Measurements from ENCODE around the gene RABEP2.
A peak's percentile ranks its signal among the peaks of the same experiment; 100 is the strongest.
"Not testable (repeated sequence)": the region's sequence is repeated elsewhere in the genome, so short reads cannot be mapped to it uniquely, and the experiment has no call there.

Gene RABEP2

DNA sequence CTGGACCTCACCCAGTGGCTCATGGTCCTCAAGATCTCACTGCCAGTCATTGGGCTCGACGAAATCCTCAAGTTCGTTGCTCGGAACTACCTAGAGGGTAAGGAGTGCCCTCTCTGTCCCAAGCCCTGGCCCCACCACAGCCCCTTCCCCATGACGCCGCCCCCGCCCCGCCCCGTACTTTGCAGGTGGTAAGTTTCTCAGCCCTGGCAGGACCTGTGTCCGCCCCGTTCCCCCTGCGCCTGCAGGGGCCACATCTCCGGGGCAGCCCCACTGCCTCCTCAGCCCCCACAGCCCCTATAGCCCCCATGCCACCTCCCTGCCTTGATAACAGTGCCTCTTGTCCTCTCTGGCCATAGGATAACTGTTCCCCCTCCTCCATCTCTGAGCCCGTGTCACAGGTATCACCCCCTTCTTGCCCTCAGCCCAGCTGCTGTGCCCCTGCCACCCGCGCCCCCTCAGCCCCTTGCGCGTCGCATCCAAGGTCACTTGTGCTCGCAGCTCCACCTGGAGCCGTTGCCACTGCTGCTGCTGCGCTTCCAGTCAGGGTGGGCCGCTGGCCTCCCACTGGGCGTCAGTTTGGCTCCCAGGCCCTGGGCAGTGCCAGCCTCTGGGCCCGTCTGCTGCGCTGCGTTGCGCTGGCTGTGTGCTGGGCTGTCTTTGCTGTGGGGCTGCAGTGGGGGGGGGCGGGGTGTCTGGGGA is 21.5 kb downstream of the RABEP2 start:
- DNase-seq: no peak

- DNase-seq: no peak
Measured at GRCh38 chr16:28902909-28903308, 22.1 kb downstream of the RABEP2 start.

- no peak for DNase-seq
Measured at GRCh38 chr16:28901862-28902261, 23.2 kb downstream of the RABEP2 start.

GRCh38 chr16:28900601-28901000 is 24.4 kb downstream of the RABEP2 start:
- DNase-seq: no peak

GRCh38 chr16:28899882-28900590 is 25.0 kb downstream of the RABEP2 start:
- no peak for DNase-seq

- DNase-seq: no peak
Measured at GRCh38 chr16:28898942-28899341, 26.1 kb downstream of the RABEP2 start.

DNA sequence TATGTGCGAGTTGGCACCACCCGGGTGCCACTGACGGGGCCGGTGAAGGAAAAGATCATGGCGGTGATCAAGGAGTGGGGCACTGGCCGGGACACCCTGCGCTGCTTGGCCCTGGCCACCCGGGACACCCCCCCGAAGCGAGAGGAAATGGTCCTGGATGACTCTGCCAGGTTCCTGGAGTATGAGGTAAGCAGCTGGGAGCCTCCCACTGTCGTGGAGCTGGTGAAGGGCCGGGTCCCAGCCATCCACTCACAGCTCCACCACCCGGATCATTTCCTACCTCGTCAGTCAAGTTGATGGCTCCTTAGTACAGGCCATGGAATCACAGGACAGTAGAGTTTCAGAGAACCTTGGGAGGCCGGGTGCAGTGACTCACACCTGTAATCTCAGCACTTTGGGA is 26.8 kb downstream of the RABEP2 start:
- DNase-seq: no peak

DNA sequence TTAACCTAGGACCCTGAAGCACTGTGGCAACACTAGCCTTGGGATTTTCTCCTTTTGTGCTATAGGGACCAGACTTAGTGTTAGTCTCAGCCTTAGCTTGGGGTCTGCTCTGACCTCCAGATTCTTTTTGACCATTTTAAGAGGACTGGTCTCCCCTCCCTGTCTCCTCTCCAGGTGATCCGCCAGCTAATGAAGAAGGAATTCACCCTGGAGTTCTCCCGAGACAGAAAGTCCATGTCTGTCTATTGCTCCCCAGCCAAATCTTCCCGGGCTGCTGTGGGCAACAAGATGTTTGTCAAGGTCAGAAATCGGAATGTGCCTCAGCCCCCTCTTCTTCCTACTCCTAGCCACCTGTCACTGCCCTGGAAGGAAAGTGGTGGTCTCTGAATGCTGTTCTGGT is 27.2 kb downstream of the RABEP2 start:
- DNase-seq: no peak

DNA sequence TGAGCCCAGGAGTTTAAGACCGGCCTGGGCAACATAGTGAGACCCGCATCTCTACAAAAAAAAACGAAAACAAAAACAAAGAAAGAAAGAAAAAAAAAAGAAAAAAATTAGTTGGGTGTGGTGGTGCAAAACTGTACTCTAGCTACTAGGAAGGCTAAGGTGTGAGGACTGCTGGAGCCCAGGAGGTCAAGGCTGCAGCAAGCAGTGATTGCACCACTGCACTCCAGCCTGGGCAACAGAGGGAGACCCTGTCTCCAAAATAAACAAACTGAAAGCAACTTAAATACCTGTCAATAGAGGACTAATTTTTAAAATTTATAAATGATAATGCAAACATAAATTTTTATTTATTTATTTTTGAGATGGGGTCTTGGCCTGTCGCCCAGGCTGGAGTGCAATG is 29.4 kb downstream of the RABEP2 start:
- no peak for DNase-seq

DNA sequence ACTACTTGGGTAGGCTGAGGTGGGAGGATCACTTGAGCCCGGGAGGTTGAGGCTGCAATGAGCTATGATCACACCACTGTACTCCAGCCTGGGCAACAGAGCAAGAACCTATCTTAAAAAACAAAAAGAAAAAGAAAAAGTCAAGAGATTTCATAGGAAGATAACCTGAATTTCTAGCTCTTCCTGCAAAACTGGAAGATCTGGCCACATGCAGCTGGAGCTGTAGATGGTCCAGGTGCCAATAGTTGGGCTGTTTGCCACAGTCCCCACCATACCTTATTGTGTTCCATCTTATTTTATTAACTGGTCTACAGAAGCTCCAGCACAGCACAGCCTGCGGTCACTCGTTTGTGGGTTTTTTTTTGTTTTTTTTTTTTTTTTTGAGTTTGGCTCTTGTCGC is 31.7 kb downstream of the RABEP2 start:
- no peak for DNase-seq

- DNase-seq: no peak
Measured at GRCh38 chr16:28891964-28892890, 32.8 kb downstream of the RABEP2 start.

- not testable (repeated sequence) for DNase-seq
Measured at GRCh38 chr16:28890355-28890754, 34.7 kb downstream of the RABEP2 start.

- DNase-seq: no peak
Measured at GRCh38 chr16:28886945-28887344, 38.1 kb downstream of the RABEP2 start.

DNA sequence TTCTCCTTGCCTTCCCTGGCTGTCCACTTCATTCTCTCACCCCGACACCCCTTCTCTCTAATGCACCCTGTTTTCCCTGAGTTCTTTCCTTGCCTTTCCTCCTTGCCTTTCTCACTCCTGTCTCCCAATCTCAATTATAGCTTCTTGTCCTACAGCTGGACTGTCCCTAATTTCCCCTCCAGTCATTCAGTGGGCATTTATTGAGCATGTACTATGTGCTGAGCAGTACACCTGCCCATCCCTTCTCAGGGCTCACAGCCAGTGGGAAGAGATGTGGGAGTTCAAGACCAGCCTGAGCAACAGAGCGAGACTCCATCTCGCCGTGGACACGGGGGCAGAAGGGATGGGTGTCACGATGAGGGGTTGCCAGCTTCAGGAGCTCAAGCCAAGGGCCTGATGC is 41.0 kb downstream of the RABEP2 start:
- no peak for DNase-seq

GRCh38 chr16:28883221-28883996 is 41.6 kb downstream of the RABEP2 start:
- DNase-seq: no peak

DNA sequence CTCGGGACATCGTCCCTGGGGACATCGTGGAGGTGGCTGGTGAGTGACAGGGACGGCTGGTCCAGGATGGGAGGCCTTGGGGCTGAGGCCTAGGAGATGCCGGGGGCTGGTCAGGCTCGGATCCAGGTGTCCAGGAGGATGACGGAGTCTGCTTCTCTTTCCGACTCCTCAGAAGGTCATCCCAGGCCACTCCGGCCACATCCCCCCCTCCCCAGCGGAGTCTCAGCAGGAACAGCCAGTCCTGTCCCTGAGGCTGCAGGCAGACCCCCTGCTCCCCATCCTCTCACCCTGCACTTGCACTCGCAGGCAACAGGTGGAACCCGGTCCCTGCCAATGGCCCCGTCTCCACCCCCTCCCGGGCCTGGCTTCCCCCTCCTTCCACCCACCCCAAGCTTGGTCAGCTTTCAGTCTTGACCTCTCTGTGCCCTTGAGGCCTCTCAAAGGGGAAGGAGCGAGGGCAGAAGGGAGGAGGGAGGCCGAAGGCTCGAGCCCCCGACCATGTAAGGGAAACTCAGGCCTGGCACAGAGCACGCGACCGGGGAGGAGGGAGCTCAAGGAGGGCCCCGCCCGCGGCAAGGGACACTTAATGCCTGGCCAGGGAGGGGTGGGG is 42.4 kb downstream of the RABEP2 start:
- DNase-seq: no peak

DNA sequence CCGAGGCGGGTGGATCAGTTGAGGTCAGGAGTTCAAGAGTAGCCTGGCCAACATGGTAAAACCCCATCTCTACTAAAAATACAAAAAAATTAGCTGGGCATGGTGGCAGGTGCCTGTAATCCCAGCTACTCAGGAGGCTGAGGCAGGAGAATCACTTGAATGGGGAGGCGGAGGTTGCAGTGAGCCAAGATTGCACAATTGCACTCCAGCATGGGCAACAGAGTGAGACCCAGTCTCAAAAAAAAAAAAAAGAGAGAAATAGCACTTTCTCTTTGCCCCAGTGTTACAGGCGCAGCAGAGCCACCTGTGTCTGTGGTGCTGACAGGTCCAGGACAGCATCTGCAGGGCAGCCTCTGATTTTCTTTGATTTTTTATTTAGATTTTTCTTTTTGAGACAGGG is 43.5 kb downstream of the RABEP2 start:
- DNase-seq: not testable (repeated sequence)

GRCh38 chr16:28880955-28881354 is 44.1 kb downstream of the RABEP2 start:
- DNase-seq: no peak

DNA sequence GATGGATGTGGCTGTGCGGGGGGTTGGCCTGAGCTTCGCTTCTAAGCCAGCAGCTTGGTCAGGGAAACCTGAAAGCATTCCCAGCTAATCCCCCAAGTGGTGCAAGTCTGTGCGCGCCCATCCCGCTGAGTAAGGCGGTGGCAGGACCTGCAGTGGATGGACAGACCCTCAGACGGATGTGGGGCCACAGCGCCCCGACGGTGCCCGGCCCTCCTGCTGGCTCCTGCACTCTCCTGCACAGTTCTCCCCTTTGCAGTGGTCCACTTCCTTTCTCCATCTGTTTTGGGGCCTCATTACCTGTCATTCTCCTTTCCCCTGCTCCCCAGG is 44.5 kb downstream of the RABEP2 start:
- DNase-seq: no peak

GRCh38 chr16:28879841-28880588 is 45.0 kb downstream of the RABEP2 start:
- peak; percentile 81 for DNase-seq

DNA sequence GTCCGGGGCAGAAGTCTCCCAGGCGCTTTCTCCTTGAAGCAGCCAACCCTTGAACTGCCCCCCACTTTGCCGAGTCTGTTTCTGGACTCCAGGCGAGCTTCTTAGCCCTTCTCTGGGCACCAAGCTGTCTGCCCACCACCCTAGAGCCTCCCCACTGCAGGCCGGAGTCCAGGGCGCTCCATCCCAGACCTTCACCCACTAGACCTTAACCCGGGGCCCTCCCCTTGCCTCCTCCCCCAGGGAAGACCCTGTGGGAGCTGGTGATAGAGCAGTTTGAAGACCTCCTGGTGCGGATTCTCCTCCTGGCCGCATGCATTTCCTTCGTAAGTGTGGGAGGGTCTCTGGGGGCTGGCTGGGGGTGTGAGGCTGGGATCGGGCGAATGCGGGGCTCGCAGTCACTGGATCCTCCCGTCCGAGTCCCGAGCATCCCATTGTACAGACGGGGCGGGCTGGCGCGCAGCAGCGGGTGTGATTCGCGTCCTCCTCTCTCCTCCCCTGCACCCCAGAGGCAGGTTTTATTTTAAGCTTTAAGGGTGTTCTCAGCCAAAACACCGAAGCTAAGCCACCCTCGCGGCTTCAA is 45.7 kb downstream of the RABEP2 start:
- DNase-seq: no peak

All from HCEC 1CT (cell line).